ENCODE results near the gene DMRT3. TPM values are rescaled to one million over a fixed set of nuclear protein-coding genes. Genes with fewer than 3 reads are reported as not detected.

The DMRT3 gene, protein sequence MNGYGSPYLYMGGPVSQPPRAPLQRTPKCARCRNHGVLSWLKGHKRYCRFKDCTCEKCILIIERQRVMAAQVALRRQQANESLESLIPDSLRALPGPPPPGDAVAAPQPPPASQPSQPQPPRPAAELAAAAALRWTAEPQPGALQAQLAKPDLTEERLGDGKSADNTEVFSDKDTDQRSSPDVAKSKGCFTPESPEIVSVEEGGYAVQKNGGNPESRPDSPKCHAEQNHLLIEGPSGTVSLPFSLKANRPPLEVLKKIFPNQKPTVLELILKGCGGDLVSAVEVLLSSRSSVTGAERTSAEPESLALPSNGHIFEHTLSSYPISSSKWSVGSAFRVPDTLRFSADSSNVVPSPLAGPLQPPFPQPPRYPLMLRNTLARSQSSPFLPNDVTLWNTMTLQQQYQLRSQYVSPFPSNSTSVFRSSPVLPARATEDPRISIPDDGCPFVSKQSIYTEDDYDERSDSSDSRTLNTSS
- 0.47 and 1.2 TPM in 2 replicates for total RNA-seq

DNA sequence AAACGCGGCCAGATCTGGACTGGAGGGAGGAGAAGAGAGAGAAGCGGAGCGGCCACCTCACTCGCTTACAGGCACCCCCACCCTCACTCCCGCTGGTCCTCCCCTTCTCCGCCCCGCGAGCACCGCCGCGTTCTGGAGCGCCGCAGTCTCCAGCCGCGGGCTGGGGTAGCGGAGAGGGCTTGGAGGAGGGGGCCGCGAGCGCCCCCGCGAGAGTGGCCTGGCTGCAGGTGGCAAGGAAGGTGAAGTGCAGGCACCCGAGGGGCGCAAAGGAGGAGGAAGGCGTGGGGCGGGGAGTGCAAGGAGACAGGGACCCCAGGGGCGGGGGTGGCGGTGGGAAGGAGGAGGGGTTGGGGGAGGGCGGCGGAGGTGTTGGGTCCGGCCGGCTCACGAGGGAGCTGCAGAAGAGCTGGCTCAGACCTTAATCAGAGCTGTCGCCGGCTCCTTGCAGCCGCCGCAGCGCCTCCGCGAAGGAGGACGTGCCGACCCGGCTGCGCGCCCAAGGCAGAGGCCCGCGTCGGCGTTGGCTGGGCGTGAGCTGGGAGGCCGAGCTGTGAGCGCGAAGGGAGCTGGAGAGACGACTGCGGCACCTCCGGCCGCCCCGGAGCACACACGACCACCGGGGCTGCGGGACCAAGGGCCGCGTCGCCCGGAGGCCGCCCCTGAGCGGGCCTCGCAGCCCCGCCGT is at the start of gene DMRT3:
Gene DMRT3, plus strand, starts transcription at position 398 of the 685 bp plus-strand sequence. CDS start 347 bp downstream, outside the sequence.
- no peak for DNase-seq (ENCODE audit: extremely low read depth, low read depth, low spot score)

DNA sequence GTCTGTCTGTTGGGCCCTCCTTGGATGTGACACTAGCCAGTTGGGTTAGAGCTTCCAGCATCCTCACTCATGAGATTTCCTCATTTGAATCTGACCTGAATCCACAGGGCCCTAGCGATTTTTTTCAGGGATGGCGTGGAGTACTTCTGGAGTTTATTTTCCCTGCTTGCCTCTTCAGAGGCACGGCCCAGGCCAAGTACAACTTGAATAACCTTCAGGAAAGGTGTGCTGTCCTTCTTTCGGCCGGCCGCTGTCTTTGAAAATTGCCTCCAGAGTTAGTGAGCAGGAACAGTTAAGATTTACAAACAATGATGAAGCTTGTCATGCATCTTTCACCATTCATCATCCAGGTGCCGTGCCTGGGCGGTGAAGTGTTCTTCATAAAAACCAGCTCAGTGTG is 49.5 kb upstream of the DMRT3 start:
- no peak for DNase-seq (ENCODE audit: extremely low read depth, low read depth, low spot score)

DNA sequence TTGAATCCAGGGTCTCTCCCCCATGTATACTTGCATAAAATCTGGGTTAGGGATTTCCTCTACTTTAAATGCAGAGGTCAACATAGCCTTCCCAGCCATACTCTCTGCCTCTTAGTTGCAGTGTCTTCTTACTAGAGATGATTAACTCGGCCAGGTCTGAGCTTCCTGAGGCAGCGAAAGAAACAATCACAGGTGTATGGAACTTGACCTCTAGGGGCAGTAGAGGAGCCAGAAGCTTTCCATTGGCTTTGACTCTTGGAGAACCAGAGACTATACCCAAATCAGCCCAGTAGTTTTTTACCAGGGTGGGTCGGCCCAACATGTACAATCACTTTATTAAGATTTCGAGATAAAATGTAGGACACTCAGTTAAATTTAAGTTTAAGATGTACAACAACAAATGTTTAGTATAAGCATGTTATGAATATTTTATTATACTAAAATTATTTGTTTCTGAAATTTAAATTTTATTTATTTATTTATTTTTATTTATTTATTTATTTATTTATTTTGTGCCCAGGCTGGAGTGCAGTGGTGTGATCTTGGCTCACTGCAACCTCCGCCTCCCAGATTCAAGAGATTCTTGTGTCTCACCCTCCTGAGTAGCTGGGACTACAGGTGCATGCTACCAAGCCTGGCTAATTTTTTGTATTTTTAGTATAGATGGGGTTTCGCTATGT is 48.0 kb upstream of the DMRT3 start:
- DNase-seq (ENCODE audit: extremely low read depth, low read depth, low spot score) = no peak

DNA sequence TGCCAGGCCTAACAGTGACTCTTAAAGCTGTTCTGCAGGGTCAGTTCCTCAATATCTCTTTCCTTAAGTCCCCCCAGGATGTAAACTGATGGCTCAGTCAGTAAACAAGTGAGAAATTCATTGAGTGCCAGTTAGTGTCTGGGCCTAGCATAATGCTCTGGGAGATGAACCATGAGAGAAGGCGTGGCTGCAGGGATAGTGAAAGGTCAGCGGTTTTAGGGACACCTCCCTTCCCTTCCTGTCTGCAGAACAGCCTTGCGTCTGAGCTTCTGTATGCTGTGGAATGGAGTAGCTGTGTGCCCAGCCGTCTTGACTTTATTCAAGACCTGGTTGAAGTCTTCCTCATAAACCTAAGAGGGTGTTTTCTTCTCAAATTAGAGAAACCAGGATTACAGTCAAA is 46.7 kb upstream of the DMRT3 start:
- no peak for DNase-seq (ENCODE audit: extremely low read depth, low read depth, low spot score)

DNA sequence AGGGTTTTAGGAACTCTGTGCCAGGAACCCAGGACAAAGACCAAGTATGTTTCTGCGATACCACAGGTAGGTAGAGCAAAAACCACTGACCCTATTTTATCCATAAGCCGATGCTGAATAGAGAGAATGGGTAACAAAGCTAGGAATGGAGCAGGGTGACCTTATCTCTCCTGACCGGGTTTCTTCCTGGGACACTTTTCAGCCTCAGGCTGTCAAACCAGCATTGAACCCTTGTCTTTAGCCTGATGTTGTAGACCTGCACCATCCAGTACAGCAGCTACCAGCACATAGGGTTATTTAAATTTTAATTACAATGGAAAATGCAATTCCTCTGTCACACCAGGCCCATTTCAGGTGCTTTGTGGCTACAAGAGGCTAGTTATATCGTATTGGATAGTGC is 43.1 kb upstream of the DMRT3 start:
- DNase-seq (ENCODE audit: extremely low read depth, low read depth, low spot score) = no peak

DNA sequence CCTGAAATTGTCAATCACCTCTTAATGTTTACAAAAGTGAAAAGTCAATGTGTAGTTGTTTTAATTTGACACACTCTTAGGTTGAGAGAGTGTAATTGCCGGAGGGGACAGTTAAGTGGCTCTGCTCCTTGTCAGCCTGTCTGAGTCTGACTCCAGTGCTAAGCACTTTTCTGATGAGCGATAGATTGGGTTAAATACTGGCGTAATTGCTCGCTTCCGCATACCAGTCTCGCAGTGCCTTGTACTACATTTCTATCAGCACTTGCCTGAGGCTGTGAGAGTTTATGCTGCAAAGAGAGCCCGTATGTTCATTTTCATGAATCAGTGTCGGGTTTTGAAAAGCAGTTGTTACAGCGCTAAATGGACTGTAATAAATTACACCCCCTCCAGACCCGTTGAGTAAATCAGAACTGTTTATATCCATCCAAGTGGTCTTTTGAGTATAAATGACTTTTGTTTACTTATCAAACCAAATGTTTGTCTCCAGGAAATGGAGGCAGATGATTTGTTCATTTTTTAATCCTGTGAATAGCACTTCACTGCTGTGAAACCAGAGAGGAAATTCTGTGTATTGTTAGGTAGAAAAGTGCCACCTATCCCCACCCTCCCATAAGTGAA is 41.0 kb upstream of the DMRT3 start:
- DNase-seq (ENCODE audit: extremely low read depth, low read depth, low spot score) = no peak

DNA sequence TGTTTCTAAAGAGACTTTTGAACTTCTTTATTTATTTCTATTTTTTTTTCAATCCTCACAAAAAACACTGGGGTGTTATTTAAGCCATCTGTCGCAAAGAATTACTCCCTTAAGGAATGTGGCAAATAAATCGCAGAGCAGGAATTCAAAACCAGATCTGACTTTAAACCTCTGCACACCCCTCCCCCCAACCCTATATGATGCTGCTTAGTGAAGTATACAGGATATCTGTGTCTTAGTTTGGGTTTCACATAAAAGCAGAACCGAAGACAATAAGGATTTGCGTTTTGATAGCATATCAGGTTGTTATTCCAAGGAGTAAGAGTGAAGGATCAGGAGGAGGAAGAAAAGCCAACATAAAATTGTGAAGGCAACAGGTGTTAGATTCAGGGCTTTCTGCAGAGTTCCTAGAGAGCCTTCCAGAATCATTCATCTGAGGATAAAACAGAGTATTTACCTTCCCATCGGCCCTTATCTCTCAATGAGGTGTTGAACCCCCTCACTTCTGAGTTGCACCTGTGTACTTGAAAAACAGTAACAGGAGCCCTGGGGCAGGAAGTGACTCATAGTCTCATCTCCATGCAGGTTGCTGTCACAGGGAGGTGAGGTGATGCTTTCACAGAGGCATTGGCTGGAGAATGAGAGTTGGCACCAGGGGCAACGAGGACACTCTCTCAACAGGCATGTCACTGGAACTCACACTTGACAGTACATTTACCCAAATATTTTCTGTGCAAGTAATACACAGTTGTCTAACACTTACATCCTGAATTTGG is 33.5 kb upstream of the DMRT3 start:
- DNase-seq (ENCODE audit: extremely low read depth, low read depth, low spot score) = no peak

DNA sequence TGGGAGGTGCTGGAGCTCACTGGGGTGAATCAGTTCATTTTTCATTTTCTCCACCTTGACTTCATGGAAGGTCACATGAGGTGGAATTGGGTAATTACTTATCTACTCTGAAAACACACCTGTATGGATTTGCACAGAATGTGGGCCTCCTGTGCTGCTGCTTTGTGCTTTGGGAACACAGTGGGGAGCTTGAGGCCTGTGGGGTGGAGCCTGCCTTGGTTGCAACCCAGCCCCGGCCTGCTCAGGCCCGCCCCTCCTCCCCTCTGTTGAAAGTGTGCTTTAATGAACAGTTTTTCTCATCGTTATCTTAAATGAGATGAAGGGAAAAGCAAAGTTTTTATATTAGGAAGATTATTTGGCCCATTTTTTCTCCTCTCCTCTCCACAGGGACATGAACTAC is 28.5 kb upstream of the DMRT3 start:
- DNase-seq (ENCODE audit: extremely low read depth, low read depth, low spot score) = no peak

DNA sequence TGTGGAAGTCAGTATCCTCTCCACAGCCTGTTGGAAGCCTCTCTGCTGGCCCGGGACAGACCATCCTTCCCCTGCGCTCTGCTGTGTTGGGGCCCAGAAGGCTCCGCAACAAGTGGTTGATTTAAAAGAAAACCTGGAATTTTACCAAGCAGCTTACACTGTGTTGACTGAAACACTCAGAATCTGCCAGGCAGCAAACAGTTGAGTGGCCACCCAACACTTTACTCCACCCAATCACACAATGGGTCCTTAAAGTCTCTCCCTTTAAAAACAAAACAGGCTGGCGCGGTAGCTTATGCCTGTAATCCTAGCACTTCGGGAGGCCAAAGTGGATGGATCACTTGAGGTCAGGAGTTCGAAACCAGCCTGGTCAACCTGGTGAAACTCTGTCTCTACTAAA is 28.0 kb upstream of the DMRT3 start:
- DNase-seq (ENCODE audit: extremely low read depth, low read depth, low spot score) = no peak

DNA sequence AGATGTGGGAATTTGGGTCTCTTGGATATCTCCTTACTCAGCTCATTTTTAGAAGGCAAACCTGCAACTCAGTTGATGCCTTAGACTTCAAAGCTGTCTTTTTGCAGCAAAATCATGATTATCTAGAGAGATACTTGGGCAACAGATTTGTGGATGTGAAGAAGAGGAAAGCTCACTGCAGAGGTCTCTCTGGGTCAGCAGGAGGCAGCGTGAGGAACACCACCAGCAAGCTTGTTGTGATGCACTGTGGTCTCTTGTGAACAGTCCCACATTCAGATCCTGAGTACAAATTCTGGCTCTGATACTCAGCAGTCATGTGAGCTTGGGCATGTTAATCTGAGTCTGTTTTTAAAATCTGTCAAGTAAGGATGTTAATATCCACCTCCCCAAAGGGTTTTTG is 26.3 kb upstream of the DMRT3 start:
- DNase-seq (ENCODE audit: extremely low read depth, low read depth, low spot score) = no peak

DNA sequence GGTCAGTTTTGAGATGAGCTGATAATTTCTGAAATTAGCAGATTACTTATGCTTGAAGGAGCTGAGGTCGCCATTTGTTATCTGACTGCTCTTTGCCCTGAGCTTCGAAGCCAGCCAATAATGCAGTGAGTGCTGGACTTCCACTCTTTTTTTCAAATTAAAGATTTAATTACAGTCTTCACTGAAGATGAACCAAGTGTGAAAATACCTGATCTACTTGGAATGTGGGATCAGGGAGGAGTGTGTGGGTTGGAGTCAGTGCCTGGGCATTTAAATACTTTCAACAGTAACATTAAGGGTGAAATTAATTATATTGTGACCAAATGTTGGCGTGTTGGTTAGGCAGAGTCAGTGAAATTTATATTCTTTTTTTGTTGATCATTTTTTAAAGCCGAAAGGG is 23.9 kb upstream of the DMRT3 start:
- no peak for DNase-seq (ENCODE audit: extremely low read depth, low read depth, low spot score)

DNA sequence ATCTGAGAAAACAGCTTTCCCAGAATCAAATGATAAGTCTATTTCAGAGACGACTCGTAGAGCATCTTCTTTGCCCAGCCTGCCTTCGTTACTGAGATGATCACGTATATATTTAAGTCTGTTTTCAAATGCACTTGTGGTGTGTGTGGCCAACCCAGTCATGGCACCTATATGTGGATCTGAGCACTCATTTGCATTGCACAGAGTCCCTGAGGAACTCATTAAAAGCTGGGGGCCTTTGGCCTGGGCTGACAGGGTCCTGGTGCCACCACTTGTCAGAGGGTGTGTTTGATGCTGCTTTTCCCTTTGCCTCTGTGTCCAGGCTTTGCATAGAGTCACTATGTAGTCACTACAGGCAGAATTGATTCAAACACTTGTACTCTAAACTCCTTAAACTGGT is 17.4 kb upstream of the DMRT3 start:
- DNase-seq (ENCODE audit: extremely low read depth, low read depth, low spot score) = no peak

DNA sequence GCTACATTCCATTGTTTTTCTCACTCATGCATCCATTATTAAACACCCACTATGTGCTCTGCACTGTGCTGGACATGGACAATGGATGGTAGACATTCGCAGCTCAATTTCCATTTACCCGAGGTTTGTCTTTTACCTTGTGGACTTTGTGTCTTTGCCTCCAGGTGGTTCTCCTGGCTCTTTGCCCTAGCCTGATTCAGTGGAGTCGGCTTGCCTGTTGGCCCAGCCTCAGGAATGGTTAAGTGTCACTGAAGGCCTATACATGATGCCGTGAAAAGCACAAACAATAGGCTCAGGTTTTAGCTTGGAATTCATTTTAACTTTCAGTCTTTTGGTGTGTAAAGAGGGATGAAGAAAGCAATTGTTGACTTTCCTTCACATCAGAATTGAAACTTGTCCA is 16.5 kb upstream of the DMRT3 start:
- DNase-seq (ENCODE audit: extremely low read depth, low read depth, low spot score) = no peak

DNA sequence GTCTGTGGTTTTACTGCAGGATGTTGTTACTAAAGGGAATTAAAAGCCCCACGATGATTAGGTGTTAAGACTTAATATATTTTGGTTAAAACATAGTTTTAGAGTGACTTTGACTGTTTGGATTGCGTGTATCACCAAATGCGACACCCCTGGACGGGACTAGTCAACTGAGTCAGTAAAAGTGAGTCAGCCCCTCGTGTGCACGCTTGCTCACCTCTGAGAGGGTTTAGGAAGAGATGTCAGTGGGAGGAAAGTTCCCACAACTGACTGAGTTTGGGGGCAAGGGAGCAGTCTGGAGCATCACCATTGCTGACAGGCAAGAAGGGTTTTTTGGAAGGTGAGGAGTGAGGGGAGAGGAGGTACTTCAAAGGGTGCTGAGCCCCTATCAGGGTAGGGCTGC is 14.4 kb upstream of the DMRT3 start:
- DNase-seq (ENCODE audit: extremely low read depth, low read depth, low spot score) = no peak

DNA sequence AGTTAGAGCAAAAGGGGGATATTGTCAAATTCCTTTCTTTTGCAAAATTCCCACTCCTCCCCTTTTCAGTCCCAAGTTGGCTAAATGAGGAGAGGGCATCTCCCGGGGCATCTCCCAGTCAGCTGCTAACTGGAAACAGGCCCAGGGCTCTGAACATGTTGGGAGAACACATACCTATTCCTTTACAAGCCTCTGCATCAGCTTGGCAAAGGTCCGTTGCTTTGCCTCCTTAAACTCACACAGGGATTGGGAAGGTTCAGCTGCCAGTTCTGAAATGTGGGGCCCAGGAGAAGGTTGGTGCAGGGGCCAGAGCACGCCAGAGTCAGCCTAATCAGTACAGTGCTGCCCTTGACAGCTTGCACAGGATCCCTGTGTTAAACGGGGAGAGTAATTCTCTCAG is 11.0 kb upstream of the DMRT3 start:
- no peak for DNase-seq (ENCODE audit: extremely low read depth, low read depth, low spot score)

DNA sequence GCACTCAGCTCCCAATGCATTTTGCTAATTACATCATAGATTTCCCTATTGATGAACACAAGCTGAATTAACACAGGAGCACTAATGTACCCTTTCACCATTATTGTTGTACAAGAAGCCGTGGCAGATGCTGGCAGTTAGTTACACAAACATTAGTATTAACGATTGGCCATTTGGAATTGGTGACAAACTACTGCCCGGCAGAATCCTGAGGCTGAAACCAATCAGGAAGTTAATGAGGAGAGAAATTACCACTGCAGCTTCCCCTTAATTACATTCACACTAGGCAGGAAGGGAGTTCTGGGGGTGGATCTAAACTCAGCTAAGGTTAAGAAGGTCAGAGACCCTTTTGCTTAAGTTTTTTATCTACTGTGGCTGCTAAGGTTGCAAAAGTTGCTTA is 9.6 kb upstream of the DMRT3 start:
- no peak for DNase-seq (ENCODE audit: extremely low read depth, low read depth, low spot score)

DNA sequence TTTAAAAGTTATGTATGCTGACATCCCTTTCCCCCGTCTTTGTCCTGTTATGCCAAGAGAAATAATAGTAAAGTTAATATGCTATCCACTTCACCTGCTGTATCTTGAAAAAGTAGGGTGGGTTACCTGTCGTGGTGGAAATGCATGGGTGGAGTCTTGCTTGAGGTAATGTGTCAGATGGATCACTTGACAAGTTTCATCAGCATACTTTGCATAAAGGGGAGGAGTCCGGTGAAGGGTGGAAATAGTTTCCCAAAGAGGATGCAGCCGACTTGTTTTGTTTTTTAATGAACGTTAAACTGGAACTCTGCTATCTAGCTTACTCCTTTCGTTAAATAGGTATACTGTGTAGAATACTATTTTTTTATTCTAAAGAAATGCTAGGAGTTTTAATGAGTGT is 9.0 kb upstream of the DMRT3 start:
- DNase-seq (ENCODE audit: extremely low read depth, low read depth, low spot score) = no peak

DNA sequence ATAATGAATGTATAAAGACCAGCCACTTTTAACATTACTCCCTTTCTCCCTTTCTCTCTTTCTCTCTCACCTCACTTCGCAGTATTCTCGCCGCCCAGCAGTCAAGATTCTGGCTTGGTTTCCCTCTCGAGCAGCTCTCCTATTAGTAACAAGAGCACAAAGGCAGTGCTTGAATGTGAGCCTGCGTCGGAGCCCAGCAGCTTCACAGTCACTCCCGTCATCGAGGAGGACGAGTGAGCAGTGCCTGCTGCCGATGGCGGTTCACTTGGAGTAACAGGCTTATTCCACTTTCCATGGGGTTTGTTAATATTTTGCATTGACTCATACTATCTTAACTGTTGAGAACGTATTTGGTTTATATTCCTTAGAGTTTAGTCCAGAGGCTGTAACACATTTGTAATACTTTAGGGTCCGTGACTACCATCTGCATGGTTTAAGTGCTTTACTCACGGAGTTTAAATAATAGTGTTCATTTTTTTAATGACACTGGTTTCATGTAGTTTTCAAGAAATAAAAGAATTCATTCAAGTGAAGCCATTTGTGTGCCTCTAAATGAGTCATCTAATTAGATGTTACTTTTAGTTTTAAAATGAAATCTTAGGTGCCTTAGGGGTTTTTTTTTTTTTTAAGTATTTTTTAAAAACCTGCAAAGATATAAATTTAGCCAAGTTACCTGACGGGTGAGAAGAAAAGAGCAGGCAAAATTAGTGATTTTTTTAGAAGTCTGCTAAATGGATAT is 8.4 kb upstream of the DMRT3 start:
- no peak for DNase-seq (ENCODE audit: extremely low read depth, low read depth, low spot score)

DNA sequence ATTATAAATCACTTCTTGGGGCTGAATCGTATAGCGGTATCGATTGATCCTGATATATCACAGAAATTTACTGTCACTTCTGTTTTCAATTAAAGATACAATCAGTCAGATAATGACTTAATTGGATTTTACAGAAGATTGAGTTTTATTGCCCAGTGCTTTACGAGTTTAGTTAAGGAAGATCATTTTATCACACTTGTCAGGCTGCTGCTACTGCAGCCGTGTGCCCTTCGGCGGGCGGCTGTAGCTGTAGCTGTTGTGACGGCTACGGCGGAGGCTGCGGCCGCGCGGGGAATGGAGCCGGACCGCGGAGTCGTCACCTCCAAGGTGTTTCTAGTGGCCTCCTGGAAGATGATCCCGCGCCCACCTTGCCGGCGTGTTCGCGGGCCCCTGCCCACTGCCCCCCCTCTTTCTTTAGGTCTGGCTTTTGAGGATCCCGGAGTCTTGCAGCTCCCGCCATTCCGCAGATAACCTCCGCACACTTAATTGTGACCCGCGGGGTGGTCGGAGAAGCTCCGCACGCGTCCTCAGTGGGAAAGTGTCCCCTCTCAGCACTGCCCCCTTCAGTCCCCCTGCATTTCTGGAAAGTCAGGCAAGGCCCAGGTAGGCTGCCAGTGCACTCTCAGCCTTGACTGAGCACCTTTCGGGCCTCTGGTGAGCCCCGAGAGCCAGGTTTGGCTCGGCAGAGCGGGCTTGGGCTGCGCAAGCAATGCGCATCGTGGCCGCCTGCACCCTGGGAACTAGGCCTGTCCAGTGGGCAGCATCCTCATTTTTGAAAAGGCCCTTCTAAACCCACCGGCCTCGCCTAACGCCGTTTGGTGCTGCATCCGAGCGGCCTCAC is 6.9 kb upstream of the DMRT3 start:
- no peak for DNase-seq (ENCODE audit: extremely low read depth, low read depth, low spot score)
